Epithelial cell of esophagus (primary cell): ENCODE measurements around the gene SYAP1.
"Not testable (repeated sequence)": the region's sequence is repeated elsewhere in the genome, so short reads cannot be mapped to it uniquely, and the experiment has no call there.

Experiments
- DNase-seq: peaks from one replicate; pipeline ENCODE4 v3.0.0; 2010; ENCODE audit warnings: low read depth
- H3K4me3 ChIP-seq: 2 replicates; pipeline ENCODE4 v1.5.1; 2011; ENCODE audit warnings: mild to moderate bottlenecking, low read length, control low read depth
- CTCF ChIP-seq: IDR thresholded peaks from 2 replicates; pipeline ENCODE4 v1.5.1; 2011; ENCODE audit warnings: low read depth, mild to moderate bottlenecking, low read length, control low read depth, inconsistent platforms; ENCODE audit not compliant: insufficient read depth; ENCODE audit errors: missing control alignments

SYAP1 gene

GRCh38 chrX:16711219-16711811, 8.1 kb upstream of the SYAP1 start:
- DNase-seq, result no peak
- TF ChIP-seq CTCF, result no peak
- peak overlapping the region; percentile 59 for H3K4me3 ChIP-seq

- peak overlapping the region; percentile 59 for H3K4me3 ChIP-seq
- TF ChIP-seq CTCF, result no peak
- DNase-seq, result no peak
Observed at GRCh38 chrX:16711893-16712547, 7.4 kb upstream of the SYAP1 start.

- H3K4me3 ChIP-seq, result peak within 1 kb of the TSS; percentile 59
- DNase-seq, result peak; percentile 54
- TF ChIP-seq CTCF, result no peak
Observed at GRCh38 chrX:16712548-16713155, 6.8 kb upstream of the SYAP1 start, which contains the start of gene CTPS2. Gene CTPS2 (minus strand): TSS chrX:16712669. CDS start chrX:16702902, 9,767 bp downstream.

- DNase-seq, result no peak
- TF ChIP-seq CTCF, result no peak
- H3K4me3 ChIP-seq, result no peak overlapping the region
Observed at GRCh38 chrX:16714504-16714903, 4.9 kb upstream of the SYAP1 start.

GRCh38 chrX:16715638-16716037, 3.8 kb upstream of the SYAP1 start:
- H3K4me3 ChIP-seq, DNase-seq: not testable (repeated sequence)

GRCh38 chrX:16716451-16716850, 3.0 kb upstream of the SYAP1 start:
- DNase-seq, H3K4me3 ChIP-seq: not testable (repeated sequence)

GRCh38 chrX:16718824-16719333, 533 bp upstream of the SYAP1 start:
- no peak for DNase-seq
- peak overlapping the region; percentile 61 for H3K4me3 ChIP-seq
- no peak for TF ChIP-seq CTCF

GRCh38 chrX:16722481-16722880, 3.1 kb downstream of the SYAP1 start:
- DNase-seq, result no peak
- no peak for TF ChIP-seq CTCF
- H3K4me3 ChIP-seq, result no peak overlapping the region
